Testis (tissue), 3 donors: ENCODE data around the gene FNIP1. TPM values are rescaled to one million over a fixed set of nuclear protein-coding genes. Genes with fewer than 3 reads are reported as not detected.

ENCODE experiments used
- DNase-seq: peaks from one replicate; pipeline ENCODE4 v3.0.0-alpha.2; 2019
- H3K27ac ChIP-seq, 2 donors: fragments of 200-600 bp; sonication (generic); one replicate each; pipeline ENCODE4 v1.5.1; 2019
- H3K27me3 ChIP-seq: fragments of 200-600 bp; sonication (generic); one replicate; pipeline ENCODE4 v1.5.1; 2019
- H3K36me3 ChIP-seq: fragments of 200-600 bp; sonication (generic); one replicate; pipeline ENCODE4 v1.5.1; 2017; ENCODE audit warnings: low read depth; ENCODE audit errors: missing control alignments
- H3K4me1 ChIP-seq: fragments of 200-600 bp; sonication (generic); one replicate; pipeline ENCODE4 v1.5.1; 2019
- H3K4me3 ChIP-seq, 2 donors: fragments of 200-600 bp; sonication (generic); one replicate each; pipeline ENCODE4 v1.5.1; 2017 to 2019
- H3K9me3 ChIP-seq: fragments of 200-600 bp; sonication (generic); one replicate; pipeline ENCODE4 v1.5.1; 2017
- CTCF ChIP-seq, 3 experiments: fragments of 450-650 bp in 2 of 3; fragments of 200-600 bp in 1 of 3; sonication (generic) in 1 of 3; IDR thresholded peaks; one replicate each; pipeline ENCODE4 v1.5.1; 2016 to 2019; ENCODE audit warnings: antibody characterized with exemption in 3 of 3, mild to moderate bottlenecking in 2 of 3, moderate library complexity in 1 of 3
- POLR2A ChIP-seq: fragments of 450-650 bp; IDR thresholded peaks from one replicate; pipeline ENCODE4 v1.6.1; 2017; ENCODE audit warnings: antibody characterized with exemption, mild to moderate bottlenecking, moderate library complexity
- WGBS, 2 donors: methylation state at CpG; one replicate each; pipeline ENCODE4 v1.1.5; 2018; 5-methylcytosine and 5-hydroxymethylcytosine counted together
- intact Hi-C: fragments of 100-400 bp; cut with DNase I; formaldehyde crosslinking; loops from one replicate; pipeline ENCODE4 v1.15.1; 2023; ENCODE audit warnings: low total_unique reads
- polyA plus RNA-seq: library from polyadenylated mRNA; stranded (reverse); fragments of 350-450 nt; fragmentation: Illumina TruSeq; extraction: RNeasy Lipid Tissue Mini Kit (QIAGEN cat#74804); gene quantifications from one replicate; pipeline ENCODE4 v1.2.3, GENCODE V29; 2014; ENCODE audit warnings: low read depth, low replicate concordance; ENCODE audit not compliant: insufficient read depth
- total RNA-seq, 2 donors: library from RNA; depleted of rRNA; stranded (reverse); fragments of >200 nt; gene quantifications; one replicate each; pipeline ENCODE4 v1.2.3, GENCODE V29; 2016

Gene FNIP1
- total and polyA plus RNA-seq, 3 donors from 2014 or later, result 29.2 to 61.3 (median 60.1) TPM

DNA sequence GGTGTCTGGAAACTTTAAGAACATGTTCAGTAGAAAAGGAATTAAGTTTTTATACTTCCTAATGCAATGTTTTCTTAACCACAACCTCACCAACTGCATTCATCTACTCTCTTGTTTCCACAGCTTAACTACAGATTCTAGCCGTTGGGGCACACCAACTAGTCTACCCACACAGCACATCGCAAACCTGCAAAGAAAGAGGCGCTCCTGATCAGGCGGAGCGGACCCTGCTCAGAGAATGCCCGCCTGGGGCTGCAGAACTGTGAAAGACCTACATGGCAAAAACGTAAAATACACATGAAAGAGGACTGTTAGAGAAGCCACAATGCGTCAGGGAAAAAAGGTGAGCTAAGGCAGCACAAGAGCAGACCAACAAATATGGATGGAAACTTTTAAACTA lies 86.4 kb downstream of the FNIP1 start:
- H3K4me3 ChIP-seq, result no peak overlapping the region
- peaks cover 3% of the 10 kb centered on the region for H3K4me1 ChIP-seq
- no peak for DNase-seq
- H3K36me3 ChIP-seq, result no peaks in the 10 kb centered on the region
- H3K9me3 ChIP-seq, result no peaks in the 10 kb centered on the region
- H3K27ac ChIP-seq, result no peak overlapping the region
- no peaks in the 10 kb centered on the region for H3K27me3 ChIP-seq
- 89 to 92% methylated on average over 8 of the region's 8 CpGs for WGBS, 2 donors
- TF ChIP-seq CTCF (IDR thresholded peaks at IDR 0.05), result no peak
- no peak for TF ChIP-seq POLR2A
- intact Hi-C loops, result no loop called here

- peaks cover 3% of the 10 kb centered on the region for H3K4me1 ChIP-seq
- intact Hi-C loops, result no loop called here
These were observed 87.8 kb downstream of the FNIP1 start for GRCh38 chr5:131709043-131709442.

DNA sequence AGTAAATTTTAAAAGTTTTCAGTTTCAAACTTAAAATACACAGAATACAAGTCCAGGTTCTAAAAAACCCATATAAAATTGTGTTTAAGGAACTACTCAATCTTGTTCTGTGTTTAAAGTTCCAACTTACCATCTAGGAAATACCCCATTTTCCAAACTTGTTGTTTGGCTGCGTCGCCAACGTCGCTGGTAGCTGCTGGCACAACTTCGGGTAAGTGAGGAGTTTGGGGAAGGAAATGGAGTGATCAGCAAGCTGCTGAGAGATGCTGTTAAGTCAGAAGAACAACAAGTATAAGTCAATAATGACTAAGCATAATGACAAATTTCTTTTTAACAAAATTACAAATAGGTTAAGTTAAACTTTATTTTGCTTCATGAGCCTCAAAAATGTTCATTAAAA lies 90.5 kb downstream of the FNIP1 start:
- no peaks in the 10 kb centered on the region for H3K36me3 ChIP-seq
- H3K27ac ChIP-seq, result no peak overlapping the region
- H3K9me3 ChIP-seq, result no peaks in the 10 kb centered on the region
- DNase-seq, result no peak
- intact Hi-C loops, result no loop called here
- no peak for TF ChIP-seq CTCF (IDR thresholded peaks at IDR 0.05)
- TF ChIP-seq POLR2A, result no peak
- peaks cover 3% of the 10 kb centered on the region for H3K4me1 ChIP-seq
- WGBS, 2 donors, result 84 to 90% methylated on average over 5 of the region's 5 CpGs
- no peaks in the 10 kb centered on the region for H3K27me3 ChIP-seq
- H3K4me3 ChIP-seq, result no peak overlapping the region

More at GRCh38 chr5:131709043-131709442, 87.8 kb downstream of the FNIP1 start:
- Histone ChIP-seq H3K27me3 (no peaks in the 10 kb centered on the region), H3K27ac (no peak overlapping the region), H3K9me3 (no peaks in the 10 kb centered on the region), H3K36me3 (no peaks in the 10 kb centered on the region), H3K4me3 (no peak overlapping the region)
- TF ChIP-seq CTCF (IDR thresholded peaks at IDR 0.05) (no peak), POLR2A (no peak)
- WGBS, 2 donors, result 89 to 97% methylated on average over 3 of the region's 3 CpGs
- no peak for DNase-seq

GRCh38 chr5:131694926-131695325 lies 101.9 kb downstream of the FNIP1 start:
- H3K4me1 ChIP-seq, result no peaks in the 10 kb centered on the region
- no peak for TF ChIP-seq POLR2A
- no peak for TF ChIP-seq CTCF (IDR thresholded peaks at IDR 0.05)
- WGBS, 2 donors, result 95 to 96% methylated on average over 4 of the region's 4 CpGs

DNA sequence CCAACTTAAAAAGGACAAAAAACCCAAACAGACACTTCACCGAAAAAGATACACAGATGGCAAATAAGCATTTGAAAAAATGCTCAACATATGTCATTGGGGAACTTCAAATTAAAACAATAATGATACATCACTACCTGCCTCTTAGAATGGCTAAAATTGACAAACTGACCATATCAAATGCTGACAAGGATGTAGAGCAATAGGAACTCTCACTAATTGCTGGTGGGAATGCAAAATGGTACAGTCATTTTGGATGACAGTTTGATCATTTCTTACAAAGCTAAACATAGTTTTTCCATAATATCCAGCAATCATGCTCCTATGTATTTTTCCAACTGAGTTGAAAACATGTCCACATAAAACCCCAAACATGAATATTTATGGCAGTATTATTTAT lies 102.9 kb downstream of the FNIP1 start:
- no peak for TF ChIP-seq POLR2A
- TF ChIP-seq CTCF (IDR thresholded peaks at IDR 0.05), result no peak
- intact Hi-C loops, result no loop called here
- H3K36me3 ChIP-seq, result no peaks in the 10 kb centered on the region

More at GRCh38 chr5:131694926-131695325, 101.9 kb downstream of the FNIP1 start:
- Histone ChIP-seq H3K9me3 (no peaks in the 10 kb centered on the region), H3K27me3 (no peaks in the 10 kb centered on the region), H3K27ac (no peak overlapping the region), H3K36me3 (no peaks in the 10 kb centered on the region), H3K4me3 (no peak overlapping the region)
- DNase-seq, result no peak
- intact Hi-C loops, result no loop called here

More for the DNA sequence above, 102.9 kb downstream of the FNIP1 start:
- Histone ChIP-seq H3K9me3 (no peaks in the 10 kb centered on the region), H3K27me3 (no peaks in the 10 kb centered on the region), H3K27ac (no peak overlapping the region), H3K4me1 (no peaks in the 10 kb centered on the region), H3K4me3 (no peak overlapping the region)
- 89 to 100% methylated on average over 1 of the region's 1 CpG for WGBS, 2 donors
- no peak for DNase-seq
